GM18951 (cell line): Measurements from ENCODE around the gene AMPD2.

Source experiments
- POLR2A ChIP-seq: IDR thresholded peaks from 4 replicates; pipeline ENCODE4 v1.6.1; 2011; ENCODE audit warnings: mild to moderate bottlenecking; ENCODE audit not compliant: insufficient read length, insufficient read depth; ENCODE audit errors: extremely low read depth
- in situ Hi-C: fragments of 300-500 bp; cut with MboI; formaldehyde crosslinking; loops from one replicate; pipeline ENCODE4 v1.12.0; 2022; ENCODE audit warnings: low sequenced_read_pairs, mixed read lengths, inconsistent platforms; ENCODE audit not compliant: unreplicated experiment

AMPD2 gene

DNA sequence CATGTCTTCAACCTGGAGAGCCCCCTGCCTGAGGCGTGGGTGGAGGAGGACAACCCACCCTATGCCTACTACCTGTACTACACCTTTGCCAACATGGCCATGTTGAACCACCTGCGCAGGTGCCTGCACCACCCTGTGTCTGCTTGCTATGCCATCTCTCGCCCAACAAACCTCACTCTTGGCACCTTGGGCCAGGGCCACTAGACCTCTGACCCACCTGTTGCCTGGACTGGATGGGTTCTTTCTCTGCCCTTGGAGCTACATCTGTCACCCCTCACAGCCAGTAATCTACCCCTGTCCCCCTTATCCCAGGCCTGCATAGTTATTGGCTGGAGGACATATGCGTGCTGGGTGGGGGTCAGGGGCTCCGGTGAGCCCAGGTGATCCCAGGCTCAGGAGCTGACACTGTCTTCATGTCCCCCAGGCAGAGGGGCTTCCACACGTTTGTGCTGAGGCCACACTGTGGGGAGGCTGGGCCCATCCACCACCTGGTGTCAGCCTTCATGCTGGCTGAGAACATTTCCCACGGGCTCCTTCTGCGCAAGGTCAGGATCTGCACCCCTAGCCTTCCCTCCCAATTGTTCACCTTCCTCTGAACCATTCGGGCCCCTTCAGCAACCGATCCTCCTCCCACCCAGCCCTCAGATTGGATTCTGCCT, 9.9 kb downstream of the AMPD2 start:
- in situ Hi-C loops, result no loop called here

DNA sequence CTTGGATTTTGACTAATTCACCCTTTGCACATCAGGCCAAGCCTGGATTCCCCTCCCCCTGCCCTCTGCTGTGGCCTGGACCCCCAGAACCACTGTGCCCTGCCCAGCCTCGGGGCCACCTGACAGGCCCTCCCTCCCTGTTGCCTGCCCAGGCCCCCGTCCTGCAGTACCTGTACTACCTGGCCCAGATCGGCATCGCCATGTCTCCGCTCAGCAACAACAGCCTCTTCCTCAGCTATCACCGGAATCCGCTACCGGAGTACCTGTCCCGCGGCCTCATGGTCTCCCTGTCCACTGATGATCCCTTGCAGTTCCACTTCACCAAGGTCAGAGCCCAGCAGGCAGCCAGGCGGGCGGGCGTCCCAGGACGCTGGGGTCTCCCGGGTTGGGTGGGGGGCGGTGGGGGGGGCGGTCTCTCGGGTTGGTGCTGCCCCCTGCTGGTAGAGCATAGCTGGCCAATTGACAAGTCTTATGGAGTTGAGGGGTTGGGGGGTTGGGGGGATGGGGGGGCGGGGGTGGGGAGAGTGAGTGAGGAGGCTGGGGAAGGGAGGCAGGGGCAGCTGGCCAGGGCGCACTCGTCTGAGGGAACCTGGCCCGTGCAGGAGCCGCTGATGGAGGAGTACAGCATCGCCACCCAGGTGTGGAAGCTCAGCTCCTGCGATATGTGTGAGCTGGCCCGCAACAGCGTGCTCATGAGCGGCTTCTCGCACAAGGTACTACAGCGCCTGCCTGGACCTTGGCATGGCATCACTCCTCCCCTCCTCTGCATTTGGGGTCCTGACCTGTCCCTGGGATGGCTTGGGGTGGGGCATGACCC, 10.7 kb downstream of the AMPD2 start:
- in situ Hi-C loops, result no loop called here
- TF ChIP-seq POLR2A, result no peak

More for the DNA sequence above, 9.9 kb downstream of the AMPD2 start:
- no peak for TF ChIP-seq POLR2A

DNA sequence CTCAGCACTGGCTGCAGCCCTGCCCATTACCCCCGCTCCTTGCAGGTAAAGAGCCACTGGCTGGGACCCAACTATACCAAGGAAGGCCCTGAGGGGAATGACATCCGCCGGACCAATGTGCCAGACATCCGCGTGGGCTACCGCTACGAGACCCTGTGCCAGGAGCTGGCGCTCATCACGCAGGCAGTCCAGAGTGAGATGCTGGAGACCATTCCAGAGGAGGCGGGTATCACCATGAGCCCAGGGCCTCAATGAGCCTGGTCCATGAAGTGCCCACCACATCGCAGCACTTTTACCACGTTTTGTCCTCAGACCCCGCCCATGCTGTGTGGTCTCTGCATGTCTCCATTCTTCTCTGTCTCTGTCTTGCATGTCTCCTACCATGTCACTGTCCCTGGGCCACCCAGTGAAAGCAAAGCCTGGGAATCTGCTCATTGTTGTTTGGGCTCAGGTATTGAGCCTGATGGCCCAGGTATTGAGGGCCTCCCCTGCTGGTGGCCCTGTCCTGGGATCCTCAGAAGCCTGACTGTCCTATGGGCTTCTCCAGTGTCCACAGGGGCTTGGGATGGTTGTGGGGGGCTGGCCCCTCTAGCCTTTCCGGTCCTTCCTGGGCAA, 11.4 kb downstream of the AMPD2 start:
- no peak for TF ChIP-seq POLR2A
- in situ Hi-C loops, result no loop called here

DNA sequence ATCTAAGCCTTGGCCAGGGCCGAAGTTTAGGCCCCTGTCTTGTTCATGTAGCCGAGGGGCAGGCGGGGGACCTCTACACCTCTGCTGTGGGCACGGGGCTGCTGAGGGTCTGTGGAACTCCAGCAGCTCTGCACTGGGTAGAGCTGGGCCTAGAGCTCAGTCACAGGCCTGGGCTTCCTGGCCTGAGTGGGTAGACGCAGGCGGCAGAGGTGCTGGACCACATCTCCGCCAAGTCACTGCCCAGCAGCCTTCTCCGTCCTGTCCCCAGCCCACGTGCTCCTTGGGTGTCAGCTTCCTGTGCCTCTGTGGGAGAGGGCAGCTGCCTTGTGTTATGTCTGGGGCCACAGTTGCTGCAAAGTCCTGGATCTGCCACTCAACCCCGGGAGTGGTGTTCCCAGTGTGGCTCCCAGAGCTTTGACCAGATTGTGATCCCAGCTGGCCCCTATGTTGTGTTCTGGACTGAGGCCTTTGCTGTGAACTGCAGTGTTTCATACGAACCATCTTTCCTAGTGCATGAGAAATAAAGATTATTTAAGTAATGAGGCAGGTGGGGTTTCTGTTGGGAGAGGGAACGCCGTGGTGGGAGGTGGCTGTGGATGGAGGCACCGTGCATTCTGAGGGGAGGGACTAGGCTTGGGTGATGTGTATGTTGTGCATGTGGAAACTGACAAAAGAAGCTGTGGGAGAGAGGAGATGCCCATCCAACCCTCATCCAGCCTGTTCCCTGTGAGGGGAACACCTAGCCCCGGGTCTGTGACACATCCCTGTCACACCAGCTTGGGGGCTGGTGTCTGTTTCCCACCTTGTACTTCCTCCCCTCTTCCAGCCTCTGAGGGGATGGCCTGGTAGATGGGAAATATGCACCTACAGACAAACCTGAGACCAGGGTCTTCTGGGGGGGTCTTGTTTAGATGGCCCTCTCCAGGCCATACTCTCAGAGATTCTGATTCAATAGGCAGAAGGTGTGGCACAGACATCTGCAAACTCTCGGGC, 12.2 kb downstream of the AMPD2 start:
- no peak for TF ChIP-seq POLR2A
- in situ Hi-C loops, result no loop called here

DNA sequence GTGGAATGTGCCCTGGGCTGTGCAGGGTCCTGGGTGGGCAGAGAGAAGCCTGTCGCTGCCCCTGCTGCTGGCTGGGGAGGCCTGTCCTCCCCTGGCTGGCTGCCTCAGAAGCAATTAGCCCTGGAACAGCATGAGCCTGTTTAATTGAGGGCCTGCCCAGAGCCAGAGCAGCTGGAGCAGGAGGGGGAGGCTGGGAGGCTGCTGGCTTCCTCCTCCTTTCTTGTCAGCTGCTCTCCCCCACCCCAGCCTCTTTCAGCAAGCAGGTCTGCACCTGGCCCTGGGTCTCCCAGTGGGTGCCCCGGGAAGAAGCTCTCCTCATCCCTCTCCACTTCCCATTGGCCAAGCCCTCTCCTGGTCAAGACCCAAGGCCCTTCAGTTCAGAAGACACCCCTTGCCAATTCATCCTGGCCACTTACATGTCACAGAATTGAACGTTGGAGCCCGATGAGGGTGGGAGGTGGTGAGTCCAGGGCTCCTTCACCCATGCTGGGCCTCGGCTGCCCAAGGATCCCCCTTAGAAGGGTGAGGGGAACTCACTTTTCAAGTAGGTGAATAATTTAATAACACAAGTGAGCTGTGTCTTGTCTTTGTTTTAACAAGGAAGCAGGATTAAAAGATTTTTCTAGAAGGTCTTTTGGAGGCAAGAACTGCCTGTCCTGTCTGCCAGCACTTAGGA, 13.2 kb downstream of the AMPD2 start:
- in situ Hi-C loops, result no loop called here
- no peak for TF ChIP-seq POLR2A

DNA sequence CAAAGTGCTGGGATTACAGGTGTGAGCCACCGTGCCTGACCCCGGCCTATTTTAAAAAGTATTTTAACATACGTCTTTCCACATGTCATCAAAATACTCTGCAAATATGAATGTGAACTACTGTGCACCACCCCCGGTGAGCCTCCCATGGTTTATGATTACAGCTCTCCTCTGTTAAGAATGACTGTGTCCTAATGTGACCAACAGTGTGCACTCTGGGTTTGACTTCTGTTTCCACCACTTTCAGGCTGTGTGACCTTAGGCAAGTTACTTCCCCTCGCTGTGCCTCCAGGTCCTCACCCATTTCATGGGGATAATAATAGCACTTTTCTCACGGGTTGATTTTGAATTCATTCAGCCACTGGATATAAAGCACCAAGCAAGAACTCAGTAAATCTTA, 14.7 kb downstream of the AMPD2 start:
- no peak for TF ChIP-seq POLR2A
- in situ Hi-C loops, result no loop called here

DNA sequence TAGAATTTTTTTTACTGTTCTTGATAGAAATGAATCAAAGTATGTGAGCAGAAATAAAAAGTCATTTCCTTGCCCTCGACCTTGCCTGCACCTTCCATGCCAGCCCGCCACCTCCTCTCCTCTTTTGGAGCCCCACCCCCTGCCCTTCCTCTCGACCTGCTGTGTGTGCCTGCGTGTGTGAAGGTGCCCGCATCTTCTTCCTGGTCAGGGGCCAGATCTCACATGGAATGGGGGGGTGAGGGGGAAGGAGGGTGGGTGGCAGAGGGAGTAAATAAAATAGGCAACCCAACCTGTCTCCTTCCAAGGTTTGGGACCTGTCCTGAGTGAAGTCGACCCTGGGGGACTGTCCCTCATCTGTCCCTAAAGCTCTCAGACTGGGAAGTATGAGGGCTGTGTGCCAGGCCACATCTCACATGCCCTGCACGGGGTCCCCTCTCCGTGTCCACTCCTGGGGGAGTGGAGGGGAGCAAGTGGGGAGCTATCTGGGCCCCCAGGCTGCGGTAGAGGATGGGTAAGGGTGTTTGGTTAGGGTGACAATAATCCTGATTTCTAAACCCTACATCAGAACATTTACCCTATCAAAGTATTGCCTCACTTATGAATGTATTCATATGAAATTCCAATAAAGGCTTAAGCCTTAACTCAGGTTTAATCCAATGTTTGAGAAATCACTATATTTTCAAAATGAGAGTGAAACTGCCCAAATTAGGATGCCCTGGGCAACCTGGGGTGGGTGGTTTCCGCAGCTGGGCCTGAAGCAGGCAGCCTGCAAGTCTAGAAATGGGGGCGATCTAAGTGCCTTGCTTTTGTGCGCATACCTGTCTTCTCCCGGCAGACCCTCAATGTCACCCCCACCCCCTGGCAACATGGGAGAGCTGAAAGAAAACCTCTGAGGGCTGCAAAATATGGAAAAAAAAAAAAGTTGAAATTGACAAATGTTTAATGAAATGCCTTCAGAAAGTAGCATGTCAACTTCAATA, 15.4 kb downstream of the AMPD2 start:
- no peak for TF ChIP-seq POLR2A
- in situ Hi-C loops, result no loop called here

DNA sequence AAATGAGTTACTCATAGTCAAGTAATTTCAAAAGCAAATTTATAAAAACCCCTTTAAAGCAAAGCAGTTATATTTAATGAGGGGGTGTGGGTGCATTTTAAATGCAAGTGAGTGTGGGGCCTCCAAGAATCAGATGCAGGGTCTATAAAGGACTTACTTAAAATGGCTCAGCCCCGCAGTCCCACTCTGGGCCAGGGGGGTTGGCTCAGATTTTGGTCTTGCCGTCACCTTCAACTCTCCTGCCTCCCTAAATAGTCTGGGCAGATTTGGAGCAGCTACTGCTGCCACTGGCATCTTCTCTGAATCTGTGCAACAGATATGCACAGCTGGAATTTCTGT, 16.2 kb downstream of the AMPD2 start:
- in situ Hi-C loops, result no loop called here
- no peak for TF ChIP-seq POLR2A

DNA sequence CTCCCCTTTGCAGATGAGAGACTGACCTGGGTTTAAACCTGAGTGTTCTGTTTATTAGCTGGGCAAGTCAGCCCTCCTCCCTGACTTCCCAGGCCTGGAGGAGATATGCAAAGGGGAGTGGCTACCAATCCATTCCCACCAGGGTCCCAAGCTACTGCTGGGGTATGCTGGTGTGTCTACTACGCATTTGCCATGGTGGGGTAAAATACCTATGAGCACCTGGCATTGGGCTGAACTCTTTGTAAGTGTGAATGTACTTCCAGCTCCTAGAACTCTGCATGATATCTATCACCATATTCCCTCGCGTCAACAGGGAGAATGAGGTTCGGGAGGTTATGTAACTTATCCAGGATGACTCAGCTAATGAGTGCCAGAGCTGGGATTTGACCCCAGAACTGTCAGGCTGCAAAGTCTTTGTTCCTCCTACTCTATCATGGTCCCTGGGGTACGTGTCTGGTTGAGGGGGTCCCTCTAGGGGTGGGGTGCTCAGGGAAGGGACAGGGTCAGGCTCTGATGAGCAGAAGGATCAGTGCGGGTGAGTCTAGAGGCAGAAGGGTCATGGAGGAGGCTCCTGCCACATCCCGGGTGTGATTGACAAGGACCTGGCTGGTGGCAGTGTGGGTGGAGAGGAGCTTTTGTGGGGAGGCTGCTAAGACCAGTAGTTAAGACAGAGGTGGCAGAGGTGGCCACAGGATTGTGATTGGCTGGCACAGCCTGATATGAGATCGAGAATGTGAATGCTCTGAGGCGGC, 16.7 kb downstream of the AMPD2 start:
- TF ChIP-seq POLR2A, result no peak
- in situ Hi-C loops, result no loop called here

DNA sequence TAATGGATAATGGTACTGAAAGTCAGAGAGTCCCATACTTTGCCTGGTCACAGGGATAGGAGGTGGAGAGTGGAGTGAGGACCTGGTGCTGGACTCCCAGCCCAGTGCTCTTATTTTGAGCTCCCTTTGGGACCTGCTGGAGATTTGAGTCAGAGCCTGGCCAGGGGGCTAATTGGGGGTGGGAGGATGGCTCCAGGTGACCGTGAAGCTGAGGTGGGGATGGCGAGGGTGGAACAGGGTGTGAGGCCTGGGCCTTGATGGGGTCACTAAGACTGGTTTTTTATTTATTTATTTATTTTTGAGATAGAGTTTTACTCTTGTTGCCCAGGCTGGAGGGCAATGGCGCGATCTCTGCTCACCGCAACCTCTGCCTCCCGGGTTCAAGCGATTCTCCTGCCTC, 17.8 kb downstream of the AMPD2 start:
- no peak for TF ChIP-seq POLR2A
- in situ Hi-C loops, result no loop called here
